ENCODE results near the gene KRT24. TPM values are rescaled to one million over a fixed set of nuclear protein-coding genes. Genes with fewer than 3 reads are reported as not detected.

Gene KRT24
- total RNA-seq, 2 donors from 2014 or later: not detected

- Histone ChIP-seq H3K9me3 (no peaks in the 10 kb centered on the region), H3K27me3 (no peaks in the 10 kb centered on the region), H3K4me3 (no peak overlapping the region), H3K27ac (no peak overlapping the region), H3K36me3 (no peaks in the 10 kb centered on the region), H3K4me1 (peaks cover 0 to 4% of the 10 kb centered on the region in 2 donors)
- DNase-seq (ENCODE audit: low spot score): no peak
- TF ChIP-seq CTCF (IDR thresholded peaks at IDR 0.05): no peak
Observed at GRCh38 chr17:40659911-40660310, 43.6 kb downstream of the KRT24 start.

- no peaks in the 10 kb centered on the region for H3K4me1 ChIP-seq
- DNase-seq (ENCODE audit: low spot score): no peak
- no peaks in the 10 kb centered on the region for H3K9me3 ChIP-seq
- H3K4me3 ChIP-seq: no peak overlapping the region
- H3K36me3 ChIP-seq: no peaks in the 10 kb centered on the region
- no peak overlapping the region for H3K27ac ChIP-seq
- no peak for TF ChIP-seq CTCF (IDR thresholded peaks at IDR 0.05)
- H3K27me3 ChIP-seq: no peaks in the 10 kb centered on the region
Observed at GRCh38 chr17:40658396-40658795, 45.2 kb downstream of the KRT24 start.

GRCh38 chr17:40651939-40652338 is 51.6 kb downstream of the KRT24 start:
- H3K36me3 ChIP-seq: no peaks in the 10 kb centered on the region
- no peaks in the 10 kb centered on the region for H3K9me3 ChIP-seq
- DNase-seq (ENCODE audit: low spot score): no peak
- no peak for TF ChIP-seq CTCF (IDR thresholded peaks at IDR 0.05)
- H3K27me3 ChIP-seq: no peaks in the 10 kb centered on the region
- H3K4me3 ChIP-seq: no peak overlapping the region
- H3K27ac ChIP-seq: no peak overlapping the region
- H3K4me1 ChIP-seq: peaks cover 0 to 9% of the 10 kb centered on the region in 2 donors

- peaks cover 5% of the 10 kb centered on the region for H3K36me3 ChIP-seq
- peak overlapping the region; percentile 72 to 85 for H3K4me3 ChIP-seq
- H3K4me1 ChIP-seq: peaks cover 0 to 24% of the 10 kb centered on the region in 2 donors
- peak overlapping the region; percentile 96 to 98 for H3K27ac ChIP-seq
- no peaks in the 10 kb centered on the region for H3K9me3 ChIP-seq
- no peaks in the 10 kb centered on the region for H3K27me3 ChIP-seq
- TF ChIP-seq CTCF (IDR thresholded peaks at IDR 0.05): no peak
- peak; percentile 63 for DNase-seq (ENCODE audit: low spot score)
Observed at GRCh38 chr17:40648384-40648968, 55.1 kb downstream of the KRT24 start.

Other genes with a start within 250 kb of the KRT24 start
- gene TNS4, start 202.1 kb downstream of the KRT24 start, total RNA-seq: not detected
- under 1 TPM in 1 of 2 donors, not detected in 1; 0.28 TPM for gene CCR7, start 138.3 kb downstream of the KRT24 start, total RNA-seq
- gene SMARCE1, start 55.9 kb downstream of the KRT24 start, total RNA-seq: 10 to 100 TPM; 50.4 to 54.9 TPM
- gene KRT222, start 38.6 kb downstream of the KRT24 start, total RNA-seq: under 1 TPM in 1 of 2 donors, not detected in 1; 0.94 TPM
- not detected for gene KRT25, start 51.6 kb upstream of the KRT24 start, total RNA-seq
- not detected for gene KRT26, start 68.4 kb upstream of the KRT24 start, total RNA-seq
- gene KRT27, start 78.8 kb upstream of the KRT24 start, total RNA-seq: not detected
- gene KRT28, start 96.2 kb upstream of the KRT24 start, total RNA-seq: not detected
- 10 to 100 TPM; 18.9 to 21.5 TPM for gene KRT10, start 118.9 kb upstream of the KRT24 start, total RNA-seq
- gene KRT12, start 163.5 kb upstream of the KRT24 start, total RNA-seq: not detected
- not detected for gene KRT20, start 181.5 kb upstream of the KRT24 start, total RNA-seq
- gene KRT23, start 233.9 kb upstream of the KRT24 start, total RNA-seq: not detected